Caco-2 (cell line): Measurements from ENCODE around the gene FILIP1. TPM values are rescaled to one million over a fixed set of nuclear protein-coding genes. Genes with fewer than 3 reads are reported as not detected.

ENCODE experiments used
- BruUV-seq: library from RNA; stranded (reverse); fragments of 400-500 nt; replicated peaks from 2 replicates; lab custom pipeline; 2021; lab: Mats Ljungman, UMichigan
- CTCF ChIA-PET: fragments of 300-600 bp; sonication (Branson Sonifier 250); formaldehyde crosslinking; loops from one replicate; lab custom pipeline; 2022; ENCODE audit warnings: antibody characterized with exemption; lab: Charles Lee
- POLR2A ChIA-PET: fragments of 300-600 bp; sonication (Branson Sonifier 250); formaldehyde crosslinking; loops from one replicate; lab custom pipeline; 2022; ENCODE audit warnings: antibody characterized with exemption; lab: Charles Lee
- DNase-seq, 2 experiments: peaks; one replicate each; pipeline versions ENCODE4 v3.0.0 to v3.0.0-alpha.2; 2020 to 2022
- H3K27me3 ChIP-seq: replicated peaks from 2 replicates; pipeline ENCODE4 v1.6.0; 2011; ENCODE audit warnings: low read length; ENCODE audit not compliant: control insufficient read depth, insufficient read depth
- H3K36me3 ChIP-seq: 2 replicates; pipeline ENCODE4 v1.5.1; 2011; ENCODE audit warnings: low read length; ENCODE audit not compliant: control insufficient read depth, insufficient read depth
- H3K4me1 ChIP-seq: fragments of 250-450 bp; sonication (Bioruptor Pico); 2 replicates; pipeline ENCODE4 v1.5.1; 2020; ENCODE audit warnings: mild to moderate bottlenecking
- H3K4me3 ChIP-seq: 2 replicates; pipeline ENCODE4 v1.5.1; 2011; ENCODE audit warnings: low read depth, mild to moderate bottlenecking, control low read depth, low read length
- H3K9me3 ChIP-seq: fragments of 250-450 bp; sonication (Bioruptor Pico); 2 replicates; pipeline ENCODE4 v1.5.1; 2020; ENCODE audit warnings: mild to moderate bottlenecking, moderate library complexity
- H3K27ac Mint-ChIP-seq: one replicate; pipeline ENCODE4 v1.8.0; 2022; ENCODE audit warnings: mixed read lengths; ENCODE audit not compliant: unreplicated experiment
- H3K27me3 Mint-ChIP-seq: one replicate; pipeline ENCODE4 v1.8.0; 2022; ENCODE audit warnings: mixed read lengths; ENCODE audit not compliant: insufficient read depth, unreplicated experiment
- H3K36me3 Mint-ChIP-seq: one replicate; pipeline ENCODE4 v1.8.0; 2022; ENCODE audit warnings: mild to moderate bottlenecking, mixed read lengths; ENCODE audit not compliant: insufficient read depth, unreplicated experiment
- H3K4me1 Mint-ChIP-seq: one replicate; pipeline ENCODE4 v1.8.0; 2022; ENCODE audit warnings: low read depth, mixed read lengths; ENCODE audit not compliant: unreplicated experiment
- H3K4me3 Mint-ChIP-seq: one replicate; pipeline ENCODE4 v1.8.0; 2022; ENCODE audit warnings: mild to moderate bottlenecking, moderate library complexity, mixed read lengths; ENCODE audit not compliant: unreplicated experiment
- H3K9me3 Mint-ChIP-seq: one replicate; pipeline ENCODE4 v1.8.0; 2022; ENCODE audit warnings: mixed read lengths; ENCODE audit not compliant: unreplicated experiment
- intact Hi-C: fragments of 100-400 bp; cut with micrococcal nuclease; formaldehyde crosslinking; loops from one replicate; pipeline ENCODE4 v1.10.0; 2022; ENCODE audit not compliant: unreplicated experiment
- total RNA-seq: library from RNA; stranded (reverse); gene quantifications from 2 replicates; pipeline ENCODE4 v1.2.3, GENCODE V29; 2022
- TF ChIP-seq, protein P1 (sequence below), 2 experiments: fragments of 200-600 bp in 1 of 2; IDR thresholded peaks; 1 replicate in 1 of 2; 2 replicates in 1 of 2; pipeline versions ENCODE4 v1.5.1 to v1.8.0; 2011 to 2022; ENCODE audit warnings: antibody characterized with exemption in 1 of 2, control low read depth in 1 of 2, inconsistent platforms in 1 of 2, low read depth in 1 of 2, low read length in 1 of 2, mild to moderate bottlenecking in 1 of 2, moderate library complexity in 1 of 2; ENCODE audit not compliant: insufficient read depth in 1 of 2, severe bottlenecking in 1 of 2, unreplicated experiment in 1 of 2

The FILIP1 gene
- total RNA-seq, 1 experiment from 2014 or later, result 0.07 TPM

DNA sequence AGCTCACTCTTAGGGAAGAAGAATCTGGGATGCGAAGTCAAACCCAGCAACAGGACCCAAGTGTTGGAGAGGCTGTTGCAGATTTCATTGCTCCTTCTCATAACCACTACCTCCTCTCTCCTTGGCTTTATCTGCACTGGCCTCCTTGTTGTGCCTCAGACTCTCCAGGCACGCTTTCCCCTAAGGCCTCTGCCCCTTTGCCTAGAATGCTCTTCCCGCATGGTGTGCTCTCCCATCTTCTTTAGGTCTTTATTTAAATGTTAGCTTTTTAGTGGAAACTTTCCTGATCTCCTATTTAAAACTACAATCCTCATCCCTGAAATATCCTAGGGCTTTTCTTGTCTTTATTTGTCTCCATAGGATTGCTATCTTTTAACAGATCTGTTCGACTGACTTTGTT, 114.1 kb downstream of the FILIP1 start:
- H3K27me3 Mint-ChIP-seq, result peaks cover 3% of the 10 kb centered on the region
- no peaks in the 10 kb centered on the region for H3K36me3 ChIP-seq
- no peaks in the 10 kb centered on the region for H3K36me3 Mint-ChIP-seq
- H3K4me3 Mint-ChIP-seq, result no peak overlapping the region
- no peak for DNase-seq
- no peaks in the 10 kb centered on the region for H3K27me3 ChIP-seq
- ChIA-PET POLR2A (no interaction called here), CTCF (no interaction called here)
- H3K9me3 Mint-ChIP-seq, result no peaks in the 10 kb centered on the region
- no peak overlapping the region for H3K4me3 ChIP-seq
- H3K27ac Mint-ChIP-seq, result no peak overlapping the region
- intact Hi-C loops, result no loop called here
- TF ChIP-seq, protein P1, sequence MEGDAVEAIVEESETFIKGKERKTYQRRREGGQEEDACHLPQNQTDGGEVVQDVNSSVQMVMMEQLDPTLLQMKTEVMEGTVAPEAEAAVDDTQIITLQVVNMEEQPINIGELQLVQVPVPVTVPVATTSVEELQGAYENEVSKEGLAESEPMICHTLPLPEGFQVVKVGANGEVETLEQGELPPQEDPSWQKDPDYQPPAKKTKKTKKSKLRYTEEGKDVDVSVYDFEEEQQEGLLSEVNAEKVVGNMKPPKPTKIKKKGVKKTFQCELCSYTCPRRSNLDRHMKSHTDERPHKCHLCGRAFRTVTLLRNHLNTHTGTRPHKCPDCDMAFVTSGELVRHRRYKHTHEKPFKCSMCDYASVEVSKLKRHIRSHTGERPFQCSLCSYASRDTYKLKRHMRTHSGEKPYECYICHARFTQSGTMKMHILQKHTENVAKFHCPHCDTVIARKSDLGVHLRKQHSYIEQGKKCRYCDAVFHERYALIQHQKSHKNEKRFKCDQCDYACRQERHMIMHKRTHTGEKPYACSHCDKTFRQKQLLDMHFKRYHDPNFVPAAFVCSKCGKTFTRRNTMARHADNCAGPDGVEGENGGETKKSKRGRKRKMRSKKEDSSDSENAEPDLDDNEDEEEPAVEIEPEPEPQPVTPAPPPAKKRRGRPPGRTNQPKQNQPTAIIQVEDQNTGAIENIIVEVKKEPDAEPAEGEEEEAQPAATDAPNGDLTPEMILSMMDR (IDR thresholded peaks at IDR 0.05; ENCODE audit: insufficient read depth in 1 of 2, low read depth in 1 of 2, low read length in 1 of 2, severe bottlenecking in 1 of 2, unreplicated experiment in 1 of 2), result no peak
- BruUV-seq, result no TSS peak
- H3K4me1 Mint-ChIP-seq, result no peaks in the 10 kb centered on the region
- H3K9me3 ChIP-seq, result no peaks in the 10 kb centered on the region
- H3K4me1 ChIP-seq, result no peaks in the 10 kb centered on the region

DNA sequence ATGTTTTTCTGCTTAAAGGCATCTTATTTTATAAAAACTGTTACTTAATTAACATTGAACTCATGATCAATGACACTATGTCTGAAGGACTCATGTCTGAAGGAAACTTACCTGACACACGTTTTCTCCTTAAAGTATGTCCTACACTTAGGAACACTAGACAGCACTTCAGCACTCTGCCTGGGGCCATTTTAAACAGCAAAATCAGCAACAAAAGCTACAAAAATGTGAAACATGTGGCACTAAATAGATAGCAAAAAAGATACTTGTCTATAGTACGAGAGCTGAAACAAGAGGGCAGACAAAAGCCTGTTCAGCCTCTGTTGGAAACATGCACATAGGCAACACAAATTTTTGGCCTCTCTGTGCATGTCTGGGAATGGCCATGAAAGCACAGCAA, 115.5 kb downstream of the FILIP1 start:
- no peak overlapping the region for H3K4me3 ChIP-seq
- H3K4me3 Mint-ChIP-seq, result no peak overlapping the region
- no TSS peak for BruUV-seq
- no peaks in the 10 kb centered on the region for H3K4me1 ChIP-seq
- no peaks in the 10 kb centered on the region for H3K36me3 Mint-ChIP-seq
- no peaks in the 10 kb centered on the region for H3K9me3 ChIP-seq
- POLR2A ChIA-PET, result no interaction called here
- no peaks in the 10 kb centered on the region for H3K4me1 Mint-ChIP-seq
- CTCF ChIA-PET, result no interaction called here
- H3K36me3 ChIP-seq, result no peaks in the 10 kb centered on the region
- H3K9me3 Mint-ChIP-seq, result peaks cover under 1% of the 10 kb centered on the region
- H3K27me3 ChIP-seq, result no peaks in the 10 kb centered on the region
- H3K27ac Mint-ChIP-seq, result no peak overlapping the region
- intact Hi-C loops, result no loop called here
- peaks cover 3% of the 10 kb centered on the region for H3K27me3 Mint-ChIP-seq
- TF ChIP-seq, protein P1 (IDR thresholded peaks at IDR 0.05; ENCODE audit: insufficient read depth in 1 of 2, low read depth in 1 of 2, low read length in 1 of 2, severe bottlenecking in 1 of 2, unreplicated experiment in 1 of 2), result no peak
- DNase-seq, result no peak

DNA sequence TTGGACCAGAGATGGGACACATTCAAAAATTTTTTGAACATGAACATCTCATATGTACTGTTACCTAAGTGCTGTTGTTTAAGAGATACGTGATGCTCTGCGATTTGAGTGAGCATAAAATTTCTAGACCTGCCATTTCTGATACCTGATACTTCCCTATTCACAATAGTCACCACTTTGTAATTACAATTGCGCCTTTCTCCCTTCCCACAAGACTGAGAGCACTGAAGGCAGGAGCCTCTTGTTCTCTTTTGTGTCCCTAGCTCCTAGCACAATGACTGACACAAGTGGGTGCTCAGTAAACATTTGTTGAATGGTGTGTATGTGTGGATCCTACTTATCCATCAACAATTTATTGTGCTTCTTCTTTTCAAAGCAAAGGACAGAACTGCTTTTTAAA, 116.2 kb downstream of the FILIP1 start:
- Histone ChIP-seq H3K4me1 (no peaks in the 10 kb centered on the region), H3K36me3 (no peaks in the 10 kb centered on the region), H3K27me3 (no peaks in the 10 kb centered on the region), H3K4me3 (no peak overlapping the region), H3K9me3 (no peaks in the 10 kb centered on the region)
- H3K27ac Mint-ChIP-seq, result no peak overlapping the region
- H3K9me3 Mint-ChIP-seq, result peaks cover 8% of the 10 kb centered on the region
- H3K4me1 Mint-ChIP-seq, result no peaks in the 10 kb centered on the region
- ChIA-PET CTCF (no interaction called here), POLR2A (no interaction called here)
- no peak for DNase-seq
- intact Hi-C loops, result no loop called here
- no TSS peak for BruUV-seq
- no peaks in the 10 kb centered on the region for H3K36me3 Mint-ChIP-seq
- H3K4me3 Mint-ChIP-seq, result no peak overlapping the region
- TF ChIP-seq, protein P1 (IDR thresholded peaks at IDR 0.05; ENCODE audit: insufficient read depth in 1 of 2, low read depth in 1 of 2, low read length in 1 of 2, severe bottlenecking in 1 of 2, unreplicated experiment in 1 of 2), result no peak
- peaks cover 5% of the 10 kb centered on the region for H3K27me3 Mint-ChIP-seq
